ENCODE measurements around the gene NDUFB10. TPM values are rescaled to one million over a fixed set of nuclear protein-coding genes. Genes with fewer than 3 reads are reported as not detected.

Gene NDUFB10
- total and polyA plus RNA-seq, 10 of the 15 experiments (the other 5 are each of a cell fraction or from before 2014, with no cell fraction given), result 52.2 to 319 (median 130) TPM

DNA sequence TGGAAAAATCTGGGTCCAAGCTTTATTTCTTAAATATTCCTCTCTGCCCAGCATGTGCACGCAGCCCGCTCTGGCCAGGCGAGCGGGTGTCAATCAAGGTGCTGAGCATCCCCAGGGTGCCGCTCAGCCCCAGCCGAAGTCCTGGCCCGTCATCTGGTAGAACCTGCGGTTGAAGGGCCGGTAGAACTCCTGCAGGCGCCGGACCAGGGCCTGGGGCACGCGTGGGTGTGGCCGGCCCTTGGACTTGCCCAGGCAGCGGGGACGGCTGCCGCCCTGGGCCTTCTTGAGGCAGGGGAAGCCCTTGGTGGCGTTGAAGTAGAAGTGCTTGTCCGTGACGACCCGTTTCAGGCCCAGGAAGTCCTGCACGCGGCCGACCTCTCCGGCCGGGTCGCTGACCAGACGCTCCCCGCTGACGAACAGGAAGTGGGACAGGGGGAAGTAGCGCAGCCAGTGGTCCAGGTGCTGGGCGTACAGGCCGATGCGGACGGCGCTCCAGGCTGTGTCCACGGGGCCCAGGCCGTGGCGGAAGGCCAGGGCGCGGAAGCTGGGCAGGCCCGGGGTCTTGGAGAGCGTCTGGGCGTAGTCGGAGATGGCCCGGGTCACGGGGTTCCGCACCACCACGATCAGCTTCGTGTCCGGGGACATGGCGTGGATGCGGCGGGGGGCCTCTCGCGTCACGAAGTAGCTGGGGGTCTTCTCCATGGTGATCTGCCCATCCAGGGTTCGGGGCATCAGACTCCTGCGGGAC, 47.7 kb upstream of the NDUFB10 start:
- Histone ChIP-seq H3K36me3 (ENCODE audit: control insufficient read depth in 2 of 2, insufficient read depth in 2 of 2, low read length in 1 of 2) (no peaks in the 10 kb centered on the region), H2AFZ (ENCODE audit: control insufficient read depth, low read depth, low read length) (no peak overlapping the region), H4K20me1 (ENCODE audit: control insufficient read depth, insufficient read depth) (no peaks in the 10 kb centered on the region), H3K9ac (ENCODE audit: control insufficient read depth, insufficient read depth, low read length) (no peak overlapping the region), H3K27me3 (replicated peaks in 1 of 2; ENCODE audit: control insufficient read depth in 2 of 2, insufficient read depth in 2 of 2, low read length in 1 of 2) (peaks cover 0 to 2% of the 10 kb centered on the region in 2 experiments; a peak in 3 of 4 replicates), H3K79me2 (ENCODE audit: control insufficient read depth, insufficient read depth, low read length) (no peaks in the 10 kb centered on the region), H3K9me3 (replicated peaks; ENCODE audit: control insufficient read depth, insufficient read depth, low read length) (no peaks in the 10 kb centered on the region), H3K27ac (ENCODE audit: control insufficient read depth, insufficient read depth) (no peak overlapping the region), H3K4me3 (no peak overlapping the region), H3K4me1 (ENCODE audit: control insufficient read depth, insufficient read depth, low read length) (no peaks in the 10 kb centered on the region), H3K4me2 (ENCODE audit: control insufficient read depth, insufficient read depth) (no peak overlapping the region)
- intact Hi-C loops (cut with micrococcal nuclease; ENCODE audit: unreplicated experiment), result no loop called here
- ATAC-seq (no peak), FAIRE-seq (no peak), DNase-seq (ENCODE audit: low read depth, low spot score) (no peak)
- POLR2A ChIA-PET, result no interaction called here
- CTCF ChIA-PET, result no interaction called here
- RAD21 ChIA-PET (ENCODE audit: unreplicated experiment), result no interaction called here
- in situ Hi-C loops (cut with MboI), result no loop called here
- SMC1A ChIA-PET (ENCODE audit: uncharacterized antibody, unreplicated experiment), result no interaction called here
- 81% methylated on average over 40 of the region's 59 CpGs for WGBS (ENCODE audit: insufficient coverage, insufficient replicate concordance, low lambda C conversion rate, missing lambda C conversion rate)
- TF ChIP-seq IRF4 (IDR thresholded peaks at IDR 0.05; ENCODE audit: low read depth, low read length), result no peak
- TF ChIP-seq, protein P1, sequence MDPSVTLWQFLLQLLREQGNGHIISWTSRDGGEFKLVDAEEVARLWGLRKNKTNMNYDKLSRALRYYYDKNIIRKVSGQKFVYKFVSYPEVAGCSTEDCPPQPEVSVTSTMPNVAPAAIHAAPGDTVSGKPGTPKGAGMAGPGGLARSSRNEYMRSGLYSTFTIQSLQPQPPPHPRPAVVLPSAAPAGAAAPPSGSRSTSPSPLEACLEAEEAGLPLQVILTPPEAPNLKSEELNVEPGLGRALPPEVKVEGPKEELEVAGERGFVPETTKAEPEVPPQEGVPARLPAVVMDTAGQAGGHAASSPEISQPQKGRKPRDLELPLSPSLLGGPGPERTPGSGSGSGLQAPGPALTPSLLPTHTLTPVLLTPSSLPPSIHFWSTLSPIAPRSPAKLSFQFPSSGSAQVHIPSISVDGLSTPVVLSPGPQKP (IDR thresholded peaks at IDR 0.05; ENCODE audit: low read depth, low read length), result no peak
- TF ChIP-seq, protein P2, sequence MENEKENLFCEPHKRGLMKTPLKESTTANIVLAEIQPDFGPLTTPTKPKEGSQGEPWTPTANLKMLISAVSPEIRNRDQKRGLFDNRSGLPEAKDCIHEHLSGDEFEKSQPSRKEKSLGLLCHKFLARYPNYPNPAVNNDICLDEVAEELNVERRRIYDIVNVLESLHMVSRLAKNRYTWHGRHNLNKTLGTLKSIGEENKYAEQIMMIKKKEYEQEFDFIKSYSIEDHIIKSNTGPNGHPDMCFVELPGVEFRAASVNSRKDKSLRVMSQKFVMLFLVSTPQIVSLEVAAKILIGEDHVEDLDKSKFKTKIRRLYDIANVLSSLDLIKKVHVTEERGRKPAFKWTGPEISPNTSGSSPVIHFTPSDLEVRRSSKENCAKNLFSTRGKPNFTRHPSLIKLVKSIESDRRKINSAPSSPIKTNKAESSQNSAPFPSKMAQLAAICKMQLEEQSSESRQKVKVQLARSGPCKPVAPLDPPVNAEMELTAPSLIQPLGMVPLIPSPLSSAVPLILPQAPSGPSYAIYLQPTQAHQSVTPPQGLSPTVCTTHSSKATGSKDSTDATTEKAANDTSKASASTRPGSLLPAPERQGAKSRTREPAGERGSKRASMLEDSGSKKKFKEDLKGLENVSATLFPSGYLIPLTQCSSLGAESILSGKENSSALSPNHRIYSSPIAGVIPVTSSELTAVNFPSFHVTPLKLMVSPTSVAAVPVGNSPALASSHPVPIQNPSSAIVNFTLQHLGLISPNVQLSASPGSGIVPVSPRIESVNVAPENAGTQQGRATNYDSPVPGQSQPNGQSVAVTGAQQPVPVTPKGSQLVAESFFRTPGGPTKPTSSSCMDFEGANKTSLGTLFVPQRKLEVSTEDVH (IDR thresholded peaks at IDR 0.05; ENCODE audit: low read depth, partially characterized antibody), result no peak
- TF ChIP-seq CBFB (IDR thresholded peaks at IDR 0.05; ENCODE audit: low read depth), result no peak
- no peak for TF ChIP-seq RB1 (IDR thresholded peaks at IDR 0.05; ENCODE audit: borderline replicate concordance)
- no peak for TF ChIP-seq SPI1 (IDR thresholded peaks at IDR 0.05; ENCODE audit: borderline replicate concordance, insufficient read depth, low read depth, low read length)
- TF ChIP-seq NR2F1 (conservative IDR thresholded peaks at IDR 0.05), result no peak
- no peak for TF ChIP-seq HDAC6 (IDR thresholded peaks at IDR 0.05; ENCODE audit: unreplicated experiment)
- TF ChIP-seq SUPT20H (IDR thresholded peaks at IDR 0.05; ENCODE audit: borderline replicate concordance, control insufficient read depth, low read depth, low read length), result no peak
- TF ChIP-seq, protein P3, sequence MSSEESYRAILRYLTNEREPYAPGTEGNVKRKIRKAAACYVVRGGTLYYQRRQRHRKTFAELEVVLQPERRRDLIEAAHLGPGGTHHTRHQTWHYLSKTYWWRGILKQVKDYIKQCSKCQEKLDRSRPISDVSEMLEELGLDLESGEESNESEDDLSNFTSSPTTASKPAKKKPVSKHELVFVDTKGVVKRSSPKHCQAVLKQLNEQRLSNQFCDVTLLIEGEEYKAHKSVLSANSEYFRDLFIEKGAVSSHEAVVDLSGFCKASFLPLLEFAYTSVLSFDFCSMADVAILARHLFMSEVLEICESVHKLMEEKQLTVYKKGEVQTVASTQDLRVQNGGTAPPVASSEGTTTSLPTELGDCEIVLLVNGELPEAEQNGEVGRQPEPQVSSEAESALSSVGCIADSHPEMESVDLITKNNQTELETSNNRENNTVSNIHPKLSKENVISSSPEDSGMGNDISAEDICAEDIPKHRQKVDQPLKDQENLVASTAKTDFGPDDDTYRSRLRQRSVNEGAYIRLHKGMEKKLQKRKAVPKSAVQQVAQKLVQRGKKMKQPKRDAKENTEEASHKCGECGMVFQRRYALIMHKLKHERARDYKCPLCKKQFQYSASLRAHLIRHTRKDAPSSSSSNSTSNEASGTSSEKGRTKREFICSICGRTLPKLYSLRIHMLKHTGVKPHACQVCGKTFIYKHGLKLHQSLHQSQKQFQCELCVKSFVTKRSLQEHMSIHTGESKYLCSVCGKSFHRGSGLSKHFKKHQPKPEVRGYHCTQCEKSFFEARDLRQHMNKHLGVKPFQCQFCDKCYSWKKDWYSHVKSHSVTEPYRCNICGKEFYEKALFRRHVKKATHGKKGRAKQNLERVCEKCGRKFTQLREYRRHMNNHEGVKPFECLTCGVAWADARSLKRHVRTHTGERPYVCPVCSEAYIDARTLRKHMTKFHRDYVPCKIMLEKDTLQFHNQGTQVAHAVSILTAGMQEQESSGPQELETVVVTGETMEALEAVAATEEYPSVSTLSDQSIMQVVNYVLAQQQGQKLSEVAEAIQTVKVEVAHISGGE (CRISPR knock-in tag; IDR thresholded peaks at IDR 0.05), result no peak
- TF ChIP-seq SMAD5 (IDR thresholded peaks at IDR 0.05; ENCODE audit: low read depth), result no peak
- TF ChIP-seq BCL11A (IDR thresholded peaks at IDR 0.05; ENCODE audit: low read depth, low read length), result no peak
- TF ChIP-seq, protein P4, sequence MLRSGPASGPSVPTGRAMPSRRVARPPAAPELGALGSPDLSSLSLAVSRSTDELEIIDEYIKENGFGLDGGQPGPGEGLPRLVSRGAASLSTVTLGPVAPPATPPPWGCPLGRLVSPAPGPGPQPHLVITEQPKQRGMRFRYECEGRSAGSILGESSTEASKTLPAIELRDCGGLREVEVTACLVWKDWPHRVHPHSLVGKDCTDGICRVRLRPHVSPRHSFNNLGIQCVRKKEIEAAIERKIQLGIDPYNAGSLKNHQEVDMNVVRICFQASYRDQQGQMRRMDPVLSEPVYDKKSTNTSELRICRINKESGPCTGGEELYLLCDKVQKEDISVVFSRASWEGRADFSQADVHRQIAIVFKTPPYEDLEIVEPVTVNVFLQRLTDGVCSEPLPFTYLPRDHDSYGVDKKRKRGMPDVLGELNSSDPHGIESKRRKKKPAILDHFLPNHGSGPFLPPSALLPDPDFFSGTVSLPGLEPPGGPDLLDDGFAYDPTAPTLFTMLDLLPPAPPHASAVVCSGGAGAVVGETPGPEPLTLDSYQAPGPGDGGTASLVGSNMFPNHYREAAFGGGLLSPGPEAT (IDR thresholded peaks at IDR 0.05; ENCODE audit: low read depth), result no peak
- no TSS peak for BruUV-seq (replicated peaks)

Measured in GM12878 (cell line).